RWPE2 (cell line): ENCODE measurements around the gene PSMC3IP.
A peak's percentile ranks its signal among the peaks of the same experiment; 100 is the strongest.
"Not testable (repeated sequence)": the region's sequence is repeated elsewhere in the genome, so short reads cannot be mapped to it uniquely, and the experiment has no call there.

ENCODE experiments used
- ATAC-seq: fragments of 200-7000 bp; cut with Tn5 transposase; 3 replicates; pipeline ENCODE4 v1.9.1; 2021; ENCODE audit warnings: low read depth
- DNase-seq: peaks from one replicate; pipeline ENCODE4 v3.0.0-alpha.2; 2020; ENCODE audit warnings: low spot score
- H3K27ac ChIP-seq: fragments of 450-650 bp; 2 replicates; pipeline ENCODE4 v1.5.1; 2017; ENCODE audit warnings: mild to moderate bottlenecking; ENCODE audit not compliant: poor library complexity, severe bottlenecking
- H3K27me3 ChIP-seq: fragments of 250-450 bp; sonication (Bioruptor Pico); 2 replicates; pipeline ENCODE4 v1.5.1; 2021; ENCODE audit warnings: mild to moderate bottlenecking, moderate library complexity; ENCODE audit not compliant: insufficient read depth, poor library complexity, severe bottlenecking
- H3K36me3 ChIP-seq: fragments of 250-450 bp; sonication (Bioruptor Pico); 2 replicates; pipeline ENCODE4 v1.5.1; 2020; ENCODE audit warnings: low read depth, mild to moderate bottlenecking, moderate library complexity
- H3K4me1 ChIP-seq: fragments of 250-450 bp; sonication (Bioruptor Pico); 2 replicates; pipeline ENCODE4 v1.5.1; 2021; ENCODE audit warnings: mild to moderate bottlenecking, moderate library complexity; ENCODE audit not compliant: insufficient read depth, poor library complexity, severe bottlenecking
- H3K4me3 ChIP-seq: fragments of 250-450 bp; sonication (Bioruptor Pico); 2 replicates; pipeline ENCODE4 v1.5.1; 2021; ENCODE audit warnings: mild to moderate bottlenecking, moderate library complexity; ENCODE audit not compliant: severe bottlenecking
- H3K9me3 ChIP-seq: fragments of 250-450 bp; sonication (Bioruptor Pico); 2 replicates; pipeline ENCODE4 v1.5.1; 2021; ENCODE audit warnings: mild to moderate bottlenecking, moderate library complexity; ENCODE audit not compliant: severe bottlenecking
- CTCF ChIP-seq: fragments of 450-650 bp; IDR thresholded peaks from one replicate; pipeline ENCODE4 v1.5.1; 2017; ENCODE audit warnings: mild to moderate bottlenecking, moderate library complexity; ENCODE audit not compliant: poor library complexity, severe bottlenecking

The PSMC3IP gene

DNA sequence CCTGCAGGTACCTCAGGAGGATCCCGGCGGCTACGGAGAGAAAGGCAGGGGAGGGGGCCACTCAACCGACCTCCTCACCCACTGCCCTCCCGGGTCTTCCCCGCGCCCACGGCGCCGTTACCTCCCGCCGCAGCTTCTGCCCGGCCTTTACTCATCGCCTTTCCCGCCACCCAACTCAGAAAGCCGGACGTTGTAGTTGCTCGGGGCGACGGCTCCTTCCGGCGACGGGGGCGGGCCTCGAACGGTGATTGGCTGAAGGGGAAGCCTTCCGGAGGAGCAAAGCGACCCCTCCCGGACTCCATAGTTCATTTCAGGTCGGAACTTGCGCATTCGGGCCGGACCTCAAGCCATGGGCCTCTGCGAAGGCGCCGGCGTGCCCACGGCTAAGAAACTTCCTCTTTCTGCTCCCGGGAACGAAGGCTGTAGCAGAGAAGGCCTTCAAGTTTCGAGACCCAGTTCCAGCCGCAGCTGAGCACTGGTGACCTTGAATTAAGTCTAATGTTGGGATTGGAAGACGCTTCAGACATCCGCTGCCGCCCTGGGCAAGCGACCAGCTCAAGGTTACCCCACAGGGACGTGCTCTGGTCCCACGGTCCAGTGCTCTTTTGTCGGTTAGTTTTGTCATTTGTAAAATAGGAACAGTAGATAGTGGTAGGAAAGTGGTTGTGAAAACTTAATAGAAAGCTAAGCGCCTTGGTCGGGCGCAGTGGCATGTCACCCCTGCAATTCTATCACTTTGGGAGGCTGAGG lies at the start of gene PSMC3IP:
TSS of gene PSMC3IP (minus strand) at position 198 of the 750 bp plus-strand sequence. CDS start at position 155, 43 bp downstream.
- peak; percentile 95 for DNase-seq
- H3K9me3 ChIP-seq = no peaks in the 10 kb centered on the region
- H3K36me3 ChIP-seq = peaks cover 68% of the 10 kb centered on the region
- H3K27ac ChIP-seq = peak within 1 kb of the TSS; percentile 69
- peak within 1 kb of the TSS; percentile 63 for H3K4me3 ChIP-seq
- ATAC-seq = peak; percentile 90
- no peaks in the 10 kb centered on the region for H3K27me3 ChIP-seq
- H3K4me1 ChIP-seq = peaks cover 15% of the 10 kb centered on the region
- TF ChIP-seq CTCF = no peak

- Histone ChIP-seq H3K4me1 (peaks cover 16% of the 10 kb centered on the region), H3K36me3 (no peaks in the 10 kb centered on the region), H3K9me3 (no peaks in the 10 kb centered on the region), H3K27me3 (no peaks in the 10 kb centered on the region), H3K4me3 (no peak overlapping the region), H3K27ac (peak overlapping the region; percentile 57)
- peak; percentile 97 for ATAC-seq
- DNase-seq = no peak
- peak; percentile 24 for TF ChIP-seq CTCF
Observed at GRCh38 chr17:42623732-42624596, 46.4 kb upstream of the PSMC3IP start.

DNA sequence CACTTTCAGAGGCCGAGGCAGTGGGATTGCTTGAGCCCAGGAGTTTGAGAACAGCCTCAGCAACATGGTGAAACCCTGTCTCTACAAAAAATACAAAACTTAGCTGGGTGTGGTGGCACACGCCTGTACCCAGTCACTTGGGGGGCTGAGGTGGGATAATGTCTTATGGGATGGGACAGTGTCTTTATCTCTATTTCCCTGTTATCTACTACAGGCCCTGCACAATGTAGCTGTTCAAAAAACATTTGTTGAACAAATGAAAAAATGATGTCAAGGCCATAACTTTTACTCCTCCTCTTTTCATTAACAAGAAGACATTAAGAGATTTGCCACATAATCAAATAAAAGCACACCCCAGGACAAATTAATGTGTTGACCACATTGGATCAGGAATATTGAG lies 45.7 kb upstream of the PSMC3IP start:
- no peaks in the 10 kb centered on the region for H3K27me3 ChIP-seq
- peak overlapping the region; percentile 57 for H3K27ac ChIP-seq
- ATAC-seq (no peak), DNase-seq (no peak)
- H3K9me3 ChIP-seq = no peaks in the 10 kb centered on the region
- H3K4me3 ChIP-seq = no peak overlapping the region
- peaks cover 19% of the 10 kb centered on the region for H3K4me1 ChIP-seq
- H3K36me3 ChIP-seq = no peaks in the 10 kb centered on the region
- no peak for TF ChIP-seq CTCF

- H3K36me3 ChIP-seq, DNase-seq, H3K27ac ChIP-seq, H3K27me3 ChIP-seq, ATAC-seq, H3K9me3 ChIP-seq, H3K4me3 ChIP-seq: not testable (repeated sequence)
- peaks cover 21% of the 10 kb centered on the region for H3K4me1 ChIP-seq
Observed at GRCh38 chr17:42621987-42622386, 44.5 kb upstream of the PSMC3IP start.

- no peaks in the 10 kb centered on the region for H3K9me3 ChIP-seq
- DNase-seq (no peak), ATAC-seq (peak; percentile 89)
- H3K27ac ChIP-seq = peak overlapping the region; percentile 28
- TF ChIP-seq CTCF = peak; percentile 68
- H3K36me3 ChIP-seq = peaks cover 15% of the 10 kb centered on the region
- H3K4me3 ChIP-seq = no peak overlapping the region
- peaks cover 11% of the 10 kb centered on the region for H3K4me1 ChIP-seq
- no peaks in the 10 kb centered on the region for H3K27me3 ChIP-seq
Observed at GRCh38 chr17:42618442-42619150, 41.1 kb upstream of the PSMC3IP start.
